ENCODE data around the gene GNB3. TPM values are rescaled to one million over a fixed set of nuclear protein-coding genes. Genes with fewer than 3 reads are reported as not detected.
"Not testable (repeated sequence)": the region's sequence is repeated elsewhere in the genome, so short reads cannot be mapped to it uniquely, and the experiment has no call there.

Gene GNB3
- total RNA-seq, 1 donor from 2014 or later: 16.6 TPM

GRCh38 chr12:6890789-6891645 is 50.3 kb downstream of the GNB3 start:
- Histone ChIP-seq H3K9me3 (ENCODE audit: insufficient read depth, low read depth, low read length) (no peaks in the 10 kb centered on the region), H3K27ac (ENCODE audit: low read depth, low read length) (peak overlapping the region; percentile 91), H3K36me3 (ENCODE audit: insufficient read depth, low read length) (no peaks in the 10 kb centered on the region), H3K4me2 (ENCODE audit: low read length) (peak overlapping the region; percentile 87), H3K79me2 (ENCODE audit: insufficient read depth, low read length) (no peaks in the 10 kb centered on the region), H3K27me3 (ENCODE audit: insufficient read depth, low read length) (no peaks in the 10 kb centered on the region), H3K4me1 (ENCODE audit: insufficient read depth, low read length) (peaks cover 12% of the 10 kb centered on the region), H3K4me3 (ENCODE audit: insufficient read depth, low read depth, low read length) (peak overlapping the region; percentile 60), H2AFZ (ENCODE audit: low read depth, low read length) (peak overlapping the region; percentile 78), H3K9ac (ENCODE audit: low read length) (peak overlapping the region; percentile 82), H4K20me1 (ENCODE audit: insufficient read depth, low read length) (no peaks in the 10 kb centered on the region)
- DNase-seq (ENCODE audit: low read depth) (peak; percentile 80), FAIRE-seq (peak; percentile 43)
- Mint-ChIP-seq H3K36me3 (ENCODE audit: low read depth, unreplicated experiment) (peaks cover 7% of the 10 kb centered on the region), H3K27ac (ENCODE audit: unreplicated experiment) (peak overlapping the region; percentile 97), H3K4me1 (ENCODE audit: low read depth, unreplicated experiment) (peaks cover 2% of the 10 kb centered on the region), H3K9me3 (ENCODE audit: unreplicated experiment) (no peaks in the 10 kb centered on the region), H3K4me3 (ENCODE audit: unreplicated experiment) (peak overlapping the region; percentile 72), H3K27me3 (ENCODE audit: low read depth, unreplicated experiment) (no peaks in the 10 kb centered on the region)
- TF ChIP-seq CTCF (IDR thresholded peaks at IDR 0.05; ENCODE audit: insufficient read depth, low read depth, low read length) (peak; percentile 38), EZH2 (IDR thresholded peaks at IDR 0.05; ENCODE audit: insufficient read depth, low read length) (no peak)

- FAIRE-seq (no peak), DNase-seq (ENCODE audit: low read depth) (no peak)
- Mint-ChIP-seq H3K36me3 (ENCODE audit: low read depth, unreplicated experiment) (peaks cover 7% of the 10 kb centered on the region), H3K4me3 (ENCODE audit: unreplicated experiment) (peak overlapping the region; percentile 71), H3K27ac (ENCODE audit: unreplicated experiment) (peak overlapping the region; percentile 30), H3K9me3 (ENCODE audit: unreplicated experiment) (no peaks in the 10 kb centered on the region), H3K27me3 (ENCODE audit: low read depth, unreplicated experiment) (no peaks in the 10 kb centered on the region), H3K4me1 (ENCODE audit: low read depth, unreplicated experiment) (no peaks in the 10 kb centered on the region)
- TF ChIP-seq CTCF (IDR thresholded peaks at IDR 0.05; ENCODE audit: insufficient read depth, low read depth, low read length): no peak
- TF ChIP-seq EZH2 (IDR thresholded peaks at IDR 0.05; ENCODE audit: insufficient read depth, low read length): no peak
- peak overlapping the region; percentile 82 for H3K9ac ChIP-seq (ENCODE audit: low read length)
- no peaks in the 10 kb centered on the region for H3K9me3 ChIP-seq (ENCODE audit: insufficient read depth, low read depth, low read length)
- no peaks in the 10 kb centered on the region for H3K79me2 ChIP-seq (ENCODE audit: insufficient read depth, low read length)
- H3K4me2 ChIP-seq (ENCODE audit: low read length): peak overlapping the region; percentile 87
- H3K4me3 ChIP-seq (ENCODE audit: insufficient read depth, low read depth, low read length): peak overlapping the region; percentile 60
- H2AFZ ChIP-seq (ENCODE audit: low read depth, low read length): peak overlapping the region; percentile 78
- H3K4me1 ChIP-seq (ENCODE audit: insufficient read depth, low read length): peaks cover 12% of the 10 kb centered on the region
- no peaks in the 10 kb centered on the region for H3K36me3 ChIP-seq (ENCODE audit: insufficient read depth, low read length)
- H3K27me3 ChIP-seq (ENCODE audit: insufficient read depth, low read length): no peaks in the 10 kb centered on the region
- H4K20me1 ChIP-seq (ENCODE audit: insufficient read depth, low read length): no peaks in the 10 kb centered on the region
- peak overlapping the region; percentile 44 for H3K27ac ChIP-seq (ENCODE audit: low read depth, low read length)
These were observed 50.9 kb downstream of the GNB3 start for GRCh38 chr12:6891646-6892001.

- H3K4me1 ChIP-seq (ENCODE audit: insufficient read depth, low read length): peaks cover 12% of the 10 kb centered on the region
- not testable (repeated sequence) for H3K36me3 ChIP-seq (ENCODE audit: insufficient read depth, low read length); H3K9me3 Mint-ChIP-seq (ENCODE audit: unreplicated experiment); H4K20me1 ChIP-seq (ENCODE audit: insufficient read depth, low read length); H2AFZ ChIP-seq (ENCODE audit: low read depth, low read length); H3K27me3 ChIP-seq (ENCODE audit: insufficient read depth, low read length); H3K79me2 ChIP-seq (ENCODE audit: insufficient read depth, low read length); H3K4me3 ChIP-seq (ENCODE audit: insufficient read depth, low read depth, low read length); H3K4me1 Mint-ChIP-seq (ENCODE audit: low read depth, unreplicated experiment); DNase-seq (ENCODE audit: low read depth); H3K36me3 Mint-ChIP-seq (ENCODE audit: low read depth, unreplicated experiment); H3K9me3 ChIP-seq (ENCODE audit: insufficient read depth, low read depth, low read length); H3K27ac Mint-ChIP-seq (ENCODE audit: unreplicated experiment); H3K4me2 ChIP-seq (ENCODE audit: low read length); FAIRE-seq; H3K27ac ChIP-seq (ENCODE audit: low read depth, low read length); H3K27me3 Mint-ChIP-seq (ENCODE audit: low read depth, unreplicated experiment); H3K4me3 Mint-ChIP-seq (ENCODE audit: unreplicated experiment); H3K9ac ChIP-seq (ENCODE audit: low read length)
These were observed 52.0 kb downstream of the GNB3 start for GRCh38 chr12:6892683-6893082.

Measured in astrocyte (in vitro differentiated cells and primary cell).